Liver (tissue), 3 donors: Measurements from ENCODE around the gene HGF.

Experiments used
- ATF3 ChIP-seq: IDR thresholded peaks from 2 replicates; pipeline ENCODE4 v1.6.1; 2016; ENCODE audit warnings: antibody characterized with exemption
- CTCF ChIP-seq: fragments of 150-350 bp; IDR thresholded peaks from 2 replicates; pipeline ENCODE4 v1.5.1; 2017; ENCODE audit warnings: improper control_type of control experiment, low read depth, low read length; ENCODE audit not compliant: missing input control
- GABPA ChIP-seq, 2 donors: IDR thresholded peaks in 1 of 2; conservative IDR thresholded peaks in 1 of 2; 2 replicates each; pipeline ENCODE4 v1.6.1; 2016; ENCODE audit warnings: antibody characterized with exemption in 2 of 2, mild to moderate bottlenecking in 1 of 2, moderate library complexity in 1 of 2
- JUND ChIP-seq, 2 donors: IDR thresholded peaks; 2 replicates each; pipeline ENCODE4 v1.6.1; 2016; ENCODE audit warnings: antibody characterized with exemption in 2 of 2
- MAX ChIP-seq: IDR thresholded peaks from 2 replicates; pipeline ENCODE4 v1.6.1; 2016; ENCODE audit warnings: antibody characterized with exemption
- RAD21 ChIP-seq, 2 donors: IDR thresholded peaks; 2 replicates each; pipeline ENCODE4 v1.6.1; 2016; ENCODE audit warnings: antibody characterized with exemption in 2 of 2, mild to moderate bottlenecking in 2 of 2
- SP1 ChIP-seq: IDR thresholded peaks from 2 replicates; pipeline ENCODE4 v1.6.1; 2018; ENCODE audit warnings: antibody characterized with exemption, mild to moderate bottlenecking
- TAF1 ChIP-seq: conservative IDR thresholded peaks from 2 replicates; pipeline ENCODE4 v1.6.1; 2016; ENCODE audit warnings: antibody characterized with exemption, mild to moderate bottlenecking
- YY1 ChIP-seq: IDR thresholded peaks from 2 replicates; pipeline ENCODE4 v1.6.1; 2016; ENCODE audit warnings: antibody characterized with exemption, mild to moderate bottlenecking
- donor health status: healthy.
- donor health status: healthy.

GRCh38 chr7:81753392-81753791, 16.5 kb downstream of the HGF start:
- no peak for TF ChIP-seq CTCF
- TF ChIP-seq RAD21 (IDR thresholded peaks at IDR 0.05) = no peak
- no peak for TF ChIP-seq YY1
- no peak for TF ChIP-seq ATF3
- TF ChIP-seq TAF1 = no peak
- TF ChIP-seq GABPA (IDR thresholded peaks at IDR 0.05 in 1 of 2, conservative IDR thresholded peaks at IDR 0.05 in 1 of 2) = no peak
- no peak for TF ChIP-seq MAX
- no peak for TF ChIP-seq SP1
- TF ChIP-seq JUND (IDR thresholded peaks at IDR 0.05) = no peak
